ENCODE results near the gene PSMA7. TPM values are rescaled to one million over a fixed set of nuclear protein-coding genes. Genes with fewer than 3 reads are reported as not detected.

PSMA7 gene
- polyA plus RNA-seq, 1 of the 3 experiments (the other 2 are of a cell fraction) = 801 TPM

GRCh38 chr20:62132421-62132820 is 10.8 kb downstream of the PSMA7 start (continued):
- TF ChIP-seq CTCF (IDR thresholded peaks at IDR 0.05) (no peak), IRF3 (IDR thresholded peaks at IDR 0.05; ENCODE audit: low read depth, low read length) (no peak), MEF2A (IDR thresholded peaks at IDR 0.05; ENCODE audit: borderline replicate concordance, low read depth) (no peak), RCOR1 (IDR thresholded peaks at IDR 0.05; ENCODE audit: low read length) (no peak)

- no peak overlapping the region; a peak in 1 of 4 replicates for H3K27ac ChIP-seq (ENCODE audit: low read depth in 2 of 2, low read length in 1 of 2)
- TF ChIP-seq TCF12 (IDR thresholded peaks at IDR 0.05) = no peak
- no peak overlapping the region for H3K4me3 ChIP-seq (ENCODE audit: low read depth in 2 of 2, low read length in 1 of 2)
- CTCF ChIA-PET = no interaction called here
- H4K20me1 ChIP-seq (ENCODE audit: insufficient read depth) = peaks cover 44% of the 10 kb centered on the region
- H3K9me3 ChIP-seq = no peaks in the 10 kb centered on the region
- no peaks in the 10 kb centered on the region for H3K9me2 ChIP-seq
- H3F3A ChIP-seq (replicated peaks; ENCODE audit: insufficient read depth) = peaks cover 24% of the 10 kb centered on the region
- peaks cover 44 to 97% of the 10 kb centered on the region in 2 experiments for H3K36me3 ChIP-seq (replicated peaks in 1 of 2; ENCODE audit: control insufficient read depth in 1 of 2, insufficient read depth in 2 of 2, low read length in 1 of 2)
- H3K27me3 ChIP-seq (ENCODE audit: insufficient read depth) = no peaks in the 10 kb centered on the region
- peaks cover 27% of the 10 kb centered on the region; the same call in 1 of the 2 replicates for H3K79me2 ChIP-seq (ENCODE audit: insufficient read depth)
- H3K9ac ChIP-seq = no peak overlapping the region
- POLR2A ChIA-PET = no interaction called here
- H3K4me2 ChIP-seq = no peak overlapping the region
- H3K4me1 ChIP-seq (ENCODE audit: control insufficient read depth in 1 of 2, insufficient read depth in 2 of 2, low read depth in 1 of 2, low read length in 1 of 2) = no peaks in the 10 kb centered on the region; a peak in 1 of 4 replicates
- H2AFZ ChIP-seq (ENCODE audit: low read depth) = no peak overlapping the region
- no peak for DNase-seq
- WGBS (ENCODE audit: low lambda C conversion rate) = 95% methylated on average over 21 of the region's 25 CpGs
These were observed 11.5 kb downstream of the PSMA7 start for GRCh38 chr20:62131560-62132320.

GRCh38 chr20:62129731-62130531 is 13.3 kb downstream of the PSMA7 start:
- no peaks in the 10 kb centered on the region; a peak in 1 of 4 replicates for H3K4me1 ChIP-seq (ENCODE audit: control insufficient read depth in 1 of 2, insufficient read depth in 2 of 2, low read depth in 1 of 2, low read length in 1 of 2)
- TF ChIP-seq USF1 (IDR thresholded peaks at IDR 0.05; ENCODE audit: borderline replicate concordance, low read depth) (no peak), IRF3 (IDR thresholded peaks at IDR 0.05; ENCODE audit: low read depth, low read length) (no peak), JUND (IDR thresholded peaks at IDR 0.05) (no peak), USF2 (IDR thresholded peaks at IDR 0.05; ENCODE audit: borderline replicate concordance, low read depth, low read length) (no peak), NFIC (IDR thresholded peaks at IDR 0.05; ENCODE audit: borderline replicate concordance) (no peak), MEF2A (IDR thresholded peaks at IDR 0.05; ENCODE audit: borderline replicate concordance, low read depth) (no peak), TEAD4 (IDR thresholded peaks at IDR 0.05; ENCODE audit: borderline replicate concordance, insufficient read depth) (no peak), ZBTB33 (IDR thresholded peaks at IDR 0.05; ENCODE audit: borderline replicate concordance, low read depth) (no peak), TAF1 (IDR thresholded peaks at IDR 0.05; ENCODE audit: borderline replicate concordance, low read depth, low read length) (no peak), FOXJ3 (CRISPR knock-in tag; IDR thresholded peaks at IDR 0.05) (no peak), GABPA (IDR thresholded peaks at IDR 0.05; ENCODE audit: low read depth) (no peak)
- no peaks in the 10 kb centered on the region for H3K27me3 ChIP-seq (ENCODE audit: insufficient read depth)
- ChIA-PET POLR2A (no interaction called here), CTCF (interaction anchor here (1.3 to 2.3 kb wide), 3 partner anchors 12 to 120 kb away, joined by 3 to 8 read pairs (median 7); no protein-coding TSS in a partner anchor)
- no peaks in the 10 kb centered on the region for H3K9me2 ChIP-seq
- H3F3A ChIP-seq (replicated peaks; ENCODE audit: insufficient read depth) = peaks cover 7% of the 10 kb centered on the region
- no peak overlapping the region for H3K27ac ChIP-seq (ENCODE audit: low read depth in 2 of 2, low read length in 1 of 2)
- H3K4me3 ChIP-seq (ENCODE audit: low read depth in 2 of 2, low read length in 1 of 2) = no peak overlapping the region
- H4K20me1 ChIP-seq (ENCODE audit: insufficient read depth) = peaks cover 33% of the 10 kb centered on the region
- no peak overlapping the region for H2AFZ ChIP-seq (ENCODE audit: low read depth)
- H3K4me2 ChIP-seq = no peak overlapping the region
- DNase-seq = no peak
- H3K79me2 ChIP-seq (ENCODE audit: insufficient read depth) = peaks cover 42% of the 10 kb centered on the region
- H3K9ac ChIP-seq = no peak overlapping the region
- H3K36me3 ChIP-seq (replicated peaks in 1 of 2; ENCODE audit: control insufficient read depth in 1 of 2, insufficient read depth in 2 of 2, low read length in 1 of 2) = peaks cover 39 to 91% of the 10 kb centered on the region in 2 experiments
- H3K9me3 ChIP-seq = no peaks in the 10 kb centered on the region
- 94% methylated on average over 20 of the region's 20 CpGs for WGBS (ENCODE audit: low lambda C conversion rate)
